ENCODE measurements around the gene COL9A3. TPM values are rescaled to one million over a fixed set of nuclear protein-coding genes. Genes with fewer than 3 reads are reported as not detected.
"Not testable (repeated sequence)": the region's sequence is repeated elsewhere in the genome, so short reads cannot be mapped to it uniquely, and the experiment has no call there.

The COL9A3 gene
- total RNA-seq, 1 experiment from 2014 or later, result 41.2 TPM

DNA sequence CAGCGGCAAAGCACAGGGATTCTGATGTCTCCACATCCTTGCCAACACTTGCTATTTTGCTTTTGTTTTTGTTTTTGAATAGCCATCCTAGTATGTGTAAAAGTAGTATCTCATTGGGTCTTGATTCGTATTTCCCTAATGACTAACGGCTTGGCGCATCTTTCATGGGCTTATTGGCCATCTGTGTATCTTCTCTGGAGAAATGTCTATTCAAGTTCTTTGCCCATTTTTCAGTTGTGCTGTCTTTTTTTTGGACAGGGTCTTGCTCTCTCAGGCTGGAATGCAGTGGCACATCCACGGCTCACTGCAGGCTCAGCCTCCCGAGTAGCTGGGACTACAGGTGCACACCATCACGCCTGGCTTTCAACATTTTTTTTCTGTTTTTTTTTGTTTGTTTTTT, 27.3 kb downstream of the COL9A3 start:
- DNase-seq, result no peak
- H3K27me3 ChIP-seq (ENCODE audit: low read length), result no peaks in the 10 kb centered on the region
- no peaks in the 10 kb centered on the region for H3K79me2 ChIP-seq (ENCODE audit: low read length)
- no peak overlapping the region for H3K4me3 ChIP-seq (ENCODE audit: low read length)
- no peak overlapping the region for H3K9ac ChIP-seq (ENCODE audit: low read length)
- H3K4me1 ChIP-seq (ENCODE audit: low read length), result peaks cover 15% of the 10 kb centered on the region
- no peak overlapping the region for H3K4me2 ChIP-seq (ENCODE audit: low read depth, low read length, poor library complexity, severe bottlenecking)
- H4K20me1 ChIP-seq (ENCODE audit: insufficient read depth, low read depth, low read length), result no peaks in the 10 kb centered on the region
- H3K9me2 ChIP-seq (replicated peaks; ENCODE audit: insufficient read depth, low read length), result no peaks in the 10 kb centered on the region
- H3K27ac ChIP-seq (ENCODE audit: low read length), result no peak overlapping the region
- H3K36me3 ChIP-seq (ENCODE audit: insufficient read depth, low read length), result peaks cover 11% of the 10 kb centered on the region
- no peak overlapping the region for H2AFZ ChIP-seq (ENCODE audit: low read length)
- no peaks in the 10 kb centered on the region for H3K9me3 ChIP-seq (ENCODE audit: low read length)

DNA sequence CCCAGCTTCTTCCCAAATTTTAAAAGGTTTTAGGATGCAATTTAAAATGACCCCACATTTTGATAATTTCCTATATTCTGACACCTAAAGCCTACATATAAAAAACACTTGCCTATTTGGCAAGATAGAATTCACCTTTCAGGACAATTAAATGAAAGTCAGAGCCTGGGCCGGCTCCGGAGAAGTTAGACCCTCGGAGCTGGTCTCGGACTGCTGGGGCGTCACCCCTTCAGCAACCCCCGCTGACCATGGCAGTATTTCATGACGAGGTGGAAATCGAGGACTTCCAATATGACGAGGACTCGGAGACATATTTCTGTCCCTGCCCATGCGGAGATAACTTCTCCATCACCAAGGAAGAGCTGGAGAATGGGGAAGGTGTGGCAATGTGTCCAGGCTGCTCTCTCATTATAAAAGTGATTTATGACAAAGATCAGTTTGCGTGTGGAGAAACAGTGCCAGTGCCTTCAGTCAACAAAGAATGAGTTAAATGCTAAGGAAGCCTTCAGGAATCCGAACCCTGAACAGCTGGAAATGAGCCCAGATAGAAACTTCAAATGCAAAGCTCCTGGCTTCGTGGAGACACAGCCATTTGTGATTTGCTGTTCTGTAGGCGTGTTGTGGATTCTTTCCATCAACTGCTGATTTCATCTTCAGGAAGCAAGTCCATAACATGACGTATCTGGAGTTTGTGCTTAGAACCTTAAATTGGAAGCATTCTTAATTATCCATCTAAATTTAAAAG, 28.7 kb downstream of the COL9A3 start:
- no peak overlapping the region for H3K27ac ChIP-seq (ENCODE audit: low read length)
- no peak for DNase-seq
- H3K27me3 ChIP-seq (ENCODE audit: low read length), result no peaks in the 10 kb centered on the region
- no peaks in the 10 kb centered on the region for H3K9me3 ChIP-seq (ENCODE audit: low read length)
- H2AFZ ChIP-seq (ENCODE audit: low read length), result no peak overlapping the region
- no peak overlapping the region for H3K9ac ChIP-seq (ENCODE audit: low read length)
- H4K20me1 ChIP-seq (ENCODE audit: insufficient read depth, low read depth, low read length), result no peaks in the 10 kb centered on the region
- H3K9me2 ChIP-seq (replicated peaks; ENCODE audit: insufficient read depth, low read length), result no peaks in the 10 kb centered on the region
- peaks cover 11% of the 10 kb centered on the region for H3K36me3 ChIP-seq (ENCODE audit: insufficient read depth, low read length)
- H3K4me3 ChIP-seq (ENCODE audit: low read length), result no peak overlapping the region
- H3K79me2 ChIP-seq (ENCODE audit: low read length), result no peaks in the 10 kb centered on the region
- H3K4me2 ChIP-seq (ENCODE audit: low read depth, low read length, poor library complexity, severe bottlenecking), result no peak overlapping the region
- peaks cover 15% of the 10 kb centered on the region for H3K4me1 ChIP-seq (ENCODE audit: low read length)

DNA sequence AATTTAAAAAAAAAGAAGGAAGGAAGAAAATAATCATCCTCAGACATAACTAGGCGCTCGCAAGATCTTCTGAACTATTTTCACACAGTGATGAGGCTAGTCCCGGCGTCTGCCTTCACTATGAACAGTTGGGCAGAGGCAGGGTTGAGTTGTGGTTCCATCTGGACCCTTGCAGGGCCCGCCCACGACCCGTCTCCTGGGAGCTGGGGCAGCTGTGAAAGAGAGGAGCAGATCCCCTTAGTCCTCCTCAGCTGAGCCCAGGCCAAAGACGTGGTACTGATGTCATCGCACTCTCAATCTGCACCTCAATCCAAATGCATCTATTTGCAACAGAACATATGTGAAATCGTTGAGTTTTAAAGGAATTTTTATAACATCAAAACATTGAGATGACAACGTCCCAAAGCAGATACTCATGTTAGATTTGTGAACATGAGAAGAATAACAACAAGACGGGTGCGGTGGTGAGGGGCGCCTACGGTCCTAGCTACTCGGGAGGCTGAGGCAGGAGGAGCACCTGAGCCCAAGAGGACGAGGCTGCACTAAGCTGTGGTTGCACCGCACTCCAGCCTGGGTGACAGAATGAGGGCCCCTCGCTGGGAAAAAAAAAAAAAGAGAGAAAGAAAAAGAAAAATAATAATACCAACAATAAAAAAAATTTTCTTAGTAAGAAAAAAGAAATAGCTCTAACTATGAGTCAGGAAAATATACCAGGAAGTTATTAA, 29.5 kb downstream of the COL9A3 start:
- H3K4me2 ChIP-seq (ENCODE audit: low read depth, low read length, poor library complexity, severe bottlenecking), result no peak overlapping the region
- H3K9ac ChIP-seq (ENCODE audit: low read length), result no peak overlapping the region
- no peaks in the 10 kb centered on the region for H4K20me1 ChIP-seq (ENCODE audit: insufficient read depth, low read depth, low read length)
- H3K4me1 ChIP-seq (ENCODE audit: low read length), result peaks cover 15% of the 10 kb centered on the region
- no peak overlapping the region for H3K4me3 ChIP-seq (ENCODE audit: low read length)
- DNase-seq, result no peak
- H3K27ac ChIP-seq (ENCODE audit: low read length), result no peak overlapping the region
- H3K79me2 ChIP-seq (ENCODE audit: low read length), result no peaks in the 10 kb centered on the region; the same call in 1 of the 2 replicates
- peaks cover 11% of the 10 kb centered on the region for H3K36me3 ChIP-seq (ENCODE audit: insufficient read depth, low read length)
- no peak overlapping the region for H2AFZ ChIP-seq (ENCODE audit: low read length)
- no peaks in the 10 kb centered on the region for H3K9me3 ChIP-seq (ENCODE audit: low read length)
- no peaks in the 10 kb centered on the region for H3K9me2 ChIP-seq (replicated peaks; ENCODE audit: insufficient read depth, low read length)
- no peaks in the 10 kb centered on the region for H3K27me3 ChIP-seq (ENCODE audit: low read length)

DNA sequence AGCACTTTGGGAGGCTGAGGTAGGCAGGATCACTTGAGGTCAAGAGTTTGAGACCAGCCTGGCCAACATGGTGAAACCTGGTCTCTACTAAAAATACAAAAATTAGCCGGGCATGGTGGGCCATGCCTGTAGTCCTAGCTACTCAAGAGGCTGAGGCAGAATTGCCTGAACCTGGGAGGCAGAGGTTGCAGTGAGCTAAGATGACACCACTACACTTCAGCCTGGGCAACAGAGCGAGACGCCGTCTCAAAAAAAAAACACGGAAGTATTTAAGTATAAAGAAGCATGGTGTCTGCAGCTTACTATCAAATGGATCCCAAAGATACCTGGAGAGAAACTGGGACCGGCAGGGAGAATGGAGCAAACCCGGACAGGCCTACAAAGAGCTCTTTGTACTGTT, 32.1 kb downstream of the COL9A3 start:
- not testable (repeated sequence) for H3K9ac ChIP-seq (ENCODE audit: low read length); H3K27ac ChIP-seq (ENCODE audit: low read length); H3K27me3 ChIP-seq (ENCODE audit: low read length); H3K79me2 ChIP-seq (ENCODE audit: low read length); H2AFZ ChIP-seq (ENCODE audit: low read length); H4K20me1 ChIP-seq (ENCODE audit: insufficient read depth, low read depth, low read length); H3K9me3 ChIP-seq (ENCODE audit: low read length); H3K4me1 ChIP-seq (ENCODE audit: low read length); DNase-seq; H3K4me2 ChIP-seq (ENCODE audit: low read depth, low read length, poor library complexity, severe bottlenecking); H3K9me2 ChIP-seq (replicated peaks; ENCODE audit: insufficient read depth, low read length); H3K4me3 ChIP-seq (ENCODE audit: low read length)
- H3K36me3 ChIP-seq (ENCODE audit: insufficient read depth, low read length), result peaks cover 20% of the 10 kb centered on the region

DNA sequence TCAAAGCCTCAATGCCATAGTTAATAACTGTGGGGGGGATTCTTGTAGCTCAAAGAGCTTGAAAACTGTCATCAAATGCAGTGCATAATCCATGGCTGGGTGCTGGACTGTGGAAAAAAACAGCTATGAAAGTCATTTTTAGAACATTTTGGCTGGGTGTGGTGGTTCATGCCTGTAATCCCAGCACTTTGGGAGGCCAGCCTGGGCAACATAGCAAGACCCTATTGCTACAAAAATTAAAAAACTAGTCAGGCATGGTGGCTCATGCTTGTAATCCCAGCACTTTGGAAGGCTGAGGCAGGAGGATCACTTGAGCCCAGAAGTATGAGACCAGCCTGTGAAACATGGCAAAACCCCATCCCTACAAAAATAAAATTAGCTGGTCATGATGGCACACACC, 32.6 kb downstream of the COL9A3 start:
- H3K9me3 ChIP-seq (ENCODE audit: low read length), result no peaks in the 10 kb centered on the region
- peaks cover 20% of the 10 kb centered on the region for H3K36me3 ChIP-seq (ENCODE audit: insufficient read depth, low read length)

DNA sequence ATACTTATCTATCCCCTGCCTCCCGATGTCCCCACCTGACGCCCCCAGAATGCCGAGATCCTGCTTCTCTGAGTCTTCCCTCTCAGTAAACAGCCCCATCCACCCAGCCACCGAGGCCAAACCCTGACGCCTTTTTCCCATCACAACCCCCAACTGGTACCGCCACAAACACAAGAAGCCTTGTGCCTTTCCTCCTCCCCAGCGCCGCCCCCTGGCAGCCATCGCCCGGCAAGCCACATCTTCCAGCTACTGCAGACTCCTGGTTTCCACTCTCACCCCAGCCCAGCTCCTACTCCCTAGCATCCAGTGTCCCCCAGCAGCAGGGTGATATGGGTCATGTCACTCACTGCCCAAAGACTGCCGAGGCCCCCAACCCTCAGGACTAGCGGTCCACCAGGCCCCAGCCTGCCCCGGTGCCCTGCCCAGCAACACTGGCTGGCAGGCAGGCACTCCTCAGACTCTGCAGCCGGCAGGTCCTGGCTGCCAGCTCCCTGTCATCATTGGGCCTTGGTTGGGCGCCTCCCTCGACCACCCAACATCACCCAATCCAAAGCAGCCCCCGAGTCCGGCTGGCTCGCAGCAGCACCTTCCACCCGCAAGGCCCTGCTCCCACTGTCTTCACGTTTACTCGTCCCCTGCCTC, 33.6 kb downstream of the COL9A3 start:
- H3K9me3 ChIP-seq (ENCODE audit: low read length), result no peaks in the 10 kb centered on the region
- H3K4me1 ChIP-seq (ENCODE audit: low read length), result peaks cover 9% of the 10 kb centered on the region
- H3K9ac ChIP-seq (ENCODE audit: low read length), result no peak overlapping the region
- H4K20me1 ChIP-seq (ENCODE audit: insufficient read depth, low read depth, low read length), result no peaks in the 10 kb centered on the region
- H3K36me3 ChIP-seq (ENCODE audit: insufficient read depth, low read length), result peaks cover 18% of the 10 kb centered on the region
- no peak overlapping the region for H2AFZ ChIP-seq (ENCODE audit: low read length)
- DNase-seq, result no peak
- no peaks in the 10 kb centered on the region for H3K27me3 ChIP-seq (ENCODE audit: low read length)
- no peaks in the 10 kb centered on the region for H3K9me2 ChIP-seq (replicated peaks; ENCODE audit: insufficient read depth, low read length)
- no peak overlapping the region for H3K4me3 ChIP-seq (ENCODE audit: low read length)
- H3K4me2 ChIP-seq (ENCODE audit: low read depth, low read length, poor library complexity, severe bottlenecking), result no peak overlapping the region
- no peaks in the 10 kb centered on the region; the same call in 1 of the 2 replicates for H3K79me2 ChIP-seq (ENCODE audit: low read length)
- H3K27ac ChIP-seq (ENCODE audit: low read length), result no peak overlapping the region

More for the DNA sequence above, 32.6 kb downstream of the COL9A3 start:
- Histone ChIP-seq H3K9me2 (replicated peaks; ENCODE audit: insufficient read depth, low read length) (no peaks in the 10 kb centered on the region), H3K4me2 (ENCODE audit: low read depth, low read length, poor library complexity, severe bottlenecking) (no peak overlapping the region), H2AFZ (ENCODE audit: low read length) (no peak overlapping the region), H3K27me3 (ENCODE audit: low read length) (no peaks in the 10 kb centered on the region), H3K27ac (ENCODE audit: low read length) (no peak overlapping the region), H4K20me1 (ENCODE audit: insufficient read depth, low read depth, low read length) (no peaks in the 10 kb centered on the region), H3K79me2 (ENCODE audit: low read length) (no peaks in the 10 kb centered on the region; the same call in 1 of the 2 replicates), H3K9ac (ENCODE audit: low read length) (no peak overlapping the region), H3K4me3 (ENCODE audit: low read length) (no peak overlapping the region), H3K4me1 (ENCODE audit: low read length) (peaks cover 9% of the 10 kb centered on the region)
- no peak for DNase-seq

DNA sequence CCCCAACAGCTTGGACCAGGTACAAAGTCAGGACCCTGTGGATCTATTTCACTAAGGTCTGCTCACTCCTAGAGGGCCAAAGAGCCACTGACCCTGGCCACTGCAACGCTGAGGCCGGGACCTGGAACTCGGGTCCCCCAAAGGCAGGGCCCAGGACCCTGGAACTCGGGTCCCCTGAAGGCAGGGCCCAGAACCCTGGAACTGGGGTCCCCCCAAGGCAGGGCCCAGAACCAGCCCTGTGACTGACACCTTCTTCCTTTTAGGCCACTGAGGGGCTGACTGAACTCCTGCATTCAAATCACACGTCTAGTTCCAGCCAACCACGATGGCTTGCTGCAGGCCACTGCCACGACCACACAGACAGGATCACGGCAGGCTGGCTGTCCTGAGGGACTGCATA, 35.3 kb downstream of the COL9A3 start:
- peaks cover 7% of the 10 kb centered on the region for H3K4me1 ChIP-seq (ENCODE audit: low read length)
- H3K27ac ChIP-seq (ENCODE audit: low read length), result no peak overlapping the region
- no peak overlapping the region for H2AFZ ChIP-seq (ENCODE audit: low read length)
- H3K27me3 ChIP-seq (ENCODE audit: low read length), result no peaks in the 10 kb centered on the region
- no peak overlapping the region for H3K4me3 ChIP-seq (ENCODE audit: low read length)
- peaks cover 14% of the 10 kb centered on the region; the same call in 1 of the 2 replicates for H3K36me3 ChIP-seq (ENCODE audit: insufficient read depth, low read length)
- no peaks in the 10 kb centered on the region; the same call in 1 of the 2 replicates for H3K79me2 ChIP-seq (ENCODE audit: low read length)
- H3K9me2 ChIP-seq (replicated peaks; ENCODE audit: insufficient read depth, low read length), result no peaks in the 10 kb centered on the region
- H3K9ac ChIP-seq (ENCODE audit: low read length), result no peak overlapping the region
- no peak overlapping the region for H3K4me2 ChIP-seq (ENCODE audit: low read depth, low read length, poor library complexity, severe bottlenecking)
- H4K20me1 ChIP-seq (ENCODE audit: insufficient read depth, low read depth, low read length), result no peaks in the 10 kb centered on the region
- no peak for DNase-seq
- no peaks in the 10 kb centered on the region for H3K9me3 ChIP-seq (ENCODE audit: low read length)

DNA sequence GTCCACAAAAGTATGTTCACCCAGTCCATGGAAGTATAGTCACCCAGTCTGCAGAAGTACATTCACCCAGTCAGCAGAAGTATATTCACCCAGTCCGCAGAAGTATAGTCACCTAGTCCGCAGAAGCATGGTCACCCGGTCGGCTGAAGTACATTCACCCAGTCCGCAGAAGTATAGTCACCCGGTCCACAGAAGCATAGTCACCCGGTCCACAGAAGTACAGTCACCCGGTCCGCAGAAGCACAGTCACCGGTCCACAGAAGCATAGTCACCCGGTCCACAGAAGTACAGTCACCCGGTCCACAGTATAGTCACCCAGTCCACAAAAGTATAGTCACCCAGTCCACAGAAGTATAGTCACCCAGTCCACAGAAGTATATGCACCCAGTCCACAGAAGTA, 36.0 kb downstream of the COL9A3 start:
- no peaks in the 10 kb centered on the region for H3K27me3 ChIP-seq (ENCODE audit: low read length)
- no peak overlapping the region for H2AFZ ChIP-seq (ENCODE audit: low read length)
- no peak overlapping the region for H3K9ac ChIP-seq (ENCODE audit: low read length)
- no peaks in the 10 kb centered on the region for H3K9me2 ChIP-seq (replicated peaks; ENCODE audit: insufficient read depth, low read length)
- no peak for DNase-seq
- H4K20me1 ChIP-seq (ENCODE audit: insufficient read depth, low read depth, low read length), result no peaks in the 10 kb centered on the region
- no peaks in the 10 kb centered on the region for H3K9me3 ChIP-seq (ENCODE audit: low read length)
- no peak overlapping the region for H3K4me3 ChIP-seq (ENCODE audit: low read length)
- no peak overlapping the region for H3K4me2 ChIP-seq (ENCODE audit: low read depth, low read length, poor library complexity, severe bottlenecking)
- no peaks in the 10 kb centered on the region; the same call in 1 of the 2 replicates for H3K79me2 ChIP-seq (ENCODE audit: low read length)
- peaks cover under 1% of the 10 kb centered on the region for H3K4me1 ChIP-seq (ENCODE audit: low read length)
- H3K27ac ChIP-seq (ENCODE audit: low read length), result no peak overlapping the region
- peaks cover 16% of the 10 kb centered on the region; the same call in 1 of the 2 replicates for H3K36me3 ChIP-seq (ENCODE audit: insufficient read depth, low read length)
